GM21717 (cell line): ENCODE data around the gene STAM.
A peak's percentile ranks its signal among the peaks of the same experiment; 100 is the strongest.
"Not testable (repeated sequence)": the region's sequence is repeated elsewhere in the genome, so short reads cannot be mapped to it uniquely, and the experiment has no call there.

Experiments
- ATAC-seq: cut with Tn5 transposase; IDR thresholded peaks from one replicate; pipeline ENCODE4 v1.9.1; 2021; ENCODE audit warnings: mild to moderate bottlenecking, moderate library complexity; ENCODE audit not compliant: unreplicated experiment

Gene STAM

GRCh38 chr10:17643755-17644484 lies at the start of gene STAM:
TSS of gene STAM (plus strand) at chr10:17644151. CDS start at chr10:17644340, 189 bp downstream.
- ATAC-seq: peak; percentile 91

- no peak for ATAC-seq
These were observed 46.6 kb upstream of the STAM start for GRCh38 chr10:17597386-17597785.

DNA sequence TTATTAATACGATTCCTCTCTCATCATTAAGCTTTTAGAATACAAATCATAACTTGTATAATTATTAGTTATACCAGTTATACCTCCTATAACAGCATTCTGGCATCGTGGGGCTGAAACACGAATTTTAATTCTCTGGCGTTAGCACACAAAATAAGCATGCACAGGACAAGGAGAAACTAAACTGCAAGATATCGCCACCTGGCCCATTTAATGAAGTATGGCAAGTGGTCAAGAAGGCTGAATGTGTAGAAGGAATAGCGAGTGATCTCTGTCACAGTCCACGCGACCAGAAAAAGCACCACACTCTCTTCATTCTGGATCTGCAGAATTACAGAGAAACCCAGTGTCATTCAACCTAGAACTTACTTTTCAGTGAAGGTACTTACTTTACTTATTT lies 44.9 kb upstream of the STAM start:
- ATAC-seq: no peak

DNA sequence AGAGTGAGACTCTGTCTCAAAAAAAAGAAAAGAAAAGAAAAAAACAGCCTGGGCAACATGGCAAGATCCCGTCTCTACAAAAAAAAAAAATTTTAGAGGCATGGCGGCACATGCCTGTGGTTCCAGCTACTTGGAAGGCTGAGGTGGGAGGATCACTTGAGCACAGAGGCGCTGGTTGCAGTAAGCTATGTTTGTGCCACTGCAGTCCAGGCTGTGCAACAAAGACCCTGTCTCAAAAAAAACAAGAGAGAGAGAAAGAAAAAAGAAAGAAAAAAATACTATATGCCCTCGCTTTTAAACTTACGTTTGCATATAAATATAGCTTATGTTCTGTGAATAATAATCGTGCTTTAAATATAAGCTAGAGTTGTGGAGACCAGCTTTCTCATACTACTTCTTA lies 38.0 kb upstream of the STAM start:
- ATAC-seq: no peak

GRCh38 chr10:17606547-17607040 lies 37.4 kb upstream of the STAM start:
- ATAC-seq: no peak

DNA sequence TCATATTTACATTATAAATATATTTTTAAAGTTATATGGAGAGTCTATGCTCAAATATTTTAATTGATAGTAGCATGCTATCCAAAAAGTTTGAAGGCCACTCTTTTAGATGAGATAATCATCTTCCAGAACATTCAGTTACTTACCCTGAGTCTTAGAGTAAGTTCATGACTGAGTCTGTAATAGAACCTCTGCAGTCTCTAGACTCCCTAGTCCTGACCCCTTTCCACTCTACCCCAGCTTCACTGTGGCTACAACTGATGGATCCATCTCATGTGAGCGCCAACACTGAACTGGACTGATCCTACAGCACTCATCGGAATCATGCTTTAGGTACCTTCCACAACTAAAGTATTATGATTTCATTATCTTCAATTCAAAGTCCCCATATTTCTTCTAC lies 36.9 kb upstream of the STAM start:
- no peak for ATAC-seq

- ATAC-seq: peak; percentile 79
These were observed 36.2 kb upstream of the STAM start for GRCh38 chr10:17607603-17608332.

DNA sequence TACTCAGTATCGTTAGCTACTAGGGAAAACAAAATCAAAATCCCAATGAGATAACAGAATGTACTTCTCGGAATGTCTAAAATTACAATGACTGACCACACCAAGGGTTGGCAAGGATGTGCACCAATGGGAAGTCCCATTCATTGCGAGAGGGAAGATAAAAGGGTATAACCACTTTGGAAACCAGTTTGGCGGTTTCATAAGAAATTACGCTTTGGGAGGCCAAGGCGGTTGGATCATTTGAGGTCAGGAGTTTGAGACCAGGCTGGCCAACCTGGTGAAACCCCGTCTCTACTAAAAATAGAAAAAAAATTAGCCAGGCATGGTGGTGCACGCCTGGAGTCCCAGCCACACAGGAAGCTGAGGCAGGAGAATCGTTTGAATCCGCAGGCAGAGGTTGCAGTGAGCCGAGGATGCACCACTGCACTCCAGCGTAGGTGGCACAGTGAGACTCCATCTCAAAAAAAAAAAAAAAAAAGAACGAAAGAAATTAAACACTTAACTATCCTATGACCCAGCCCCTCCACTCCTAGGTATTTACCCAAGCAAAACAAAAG lies 34.4 kb upstream of the STAM start:
- no peak for ATAC-seq

GRCh38 chr10:17616403-17617030 lies 27.4 kb upstream of the STAM start:
- ATAC-seq: peak; percentile 43

GRCh38 chr10:17617031-17617911 lies 26.7 kb upstream of the STAM start, which contains the start of gene HACD1:
TSS of gene HACD1 (minus strand) at chr10:17617374. CDS start at chr10:17617339, 35 bp downstream.
- peak; percentile 82 for ATAC-seq

- no peak for ATAC-seq
These were observed 21.9 kb upstream of the STAM start for GRCh38 chr10:17622061-17622460.

GRCh38 chr10:17624996-17625395 lies 19.0 kb upstream of the STAM start:
- no peak for ATAC-seq

DNA sequence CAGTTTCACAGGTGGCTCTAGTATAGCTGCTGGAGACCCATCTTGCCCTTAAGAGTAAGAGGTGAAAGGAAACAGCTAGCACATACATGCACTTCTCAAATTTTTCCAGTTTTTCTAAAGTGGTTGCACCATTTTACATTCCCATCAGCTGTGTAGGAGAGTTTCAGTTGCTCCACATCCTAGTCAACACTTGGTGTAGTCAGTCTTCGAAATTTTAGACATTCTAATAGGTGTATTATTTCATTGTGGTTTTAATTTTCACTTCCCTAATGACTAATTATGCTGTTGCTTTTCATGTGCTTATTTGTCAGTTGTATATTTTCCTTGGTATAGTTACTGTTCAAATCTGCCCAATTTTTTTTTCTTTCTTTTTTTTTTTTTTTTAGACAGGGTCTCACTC lies 17.3 kb upstream of the STAM start:
- no peak for ATAC-seq

GRCh38 chr10:17632590-17632989 lies 11.4 kb upstream of the STAM start:
- not testable (repeated sequence) for ATAC-seq

GRCh38 chr10:17633353-17633752 lies 10.6 kb upstream of the STAM start:
- no peak for ATAC-seq

GRCh38 chr10:17637869-17638268 lies 6.1 kb upstream of the STAM start:
- ATAC-seq: no peak

- ATAC-seq: no peak
These were observed 3.6 kb upstream of the STAM start for GRCh38 chr10:17640331-17640816.

DNA sequence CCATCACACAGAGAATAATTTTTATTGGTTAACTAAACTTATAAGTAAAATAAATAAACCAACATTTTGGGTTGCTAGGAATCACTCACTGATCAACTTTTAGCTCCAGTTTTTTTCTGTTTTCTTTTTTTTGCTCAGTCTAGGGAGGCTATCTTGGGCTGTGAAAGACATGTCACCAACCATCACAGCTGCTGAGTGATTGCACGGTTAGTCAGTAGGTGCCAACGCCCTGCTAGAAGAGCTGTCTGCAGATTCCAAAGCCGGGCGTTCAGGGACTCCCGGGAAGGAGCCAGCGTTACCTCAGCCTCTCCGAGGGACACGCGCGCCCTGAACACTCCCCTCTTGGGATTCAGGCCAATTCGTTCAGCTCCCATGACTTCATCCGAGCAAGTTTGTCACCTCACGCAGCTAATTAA lies 604 bp upstream of the STAM start:
- ATAC-seq: peak; percentile 30

GRCh38 chr10:17644485-17644943 lies 563 bp downstream of the STAM start:
- ATAC-seq: peak; percentile 34
